HCT116 (cell line): Measurements from ENCODE around the gene HEMK1. TPM values are rescaled to one million over a fixed set of nuclear protein-coding genes. Genes with fewer than 3 reads are reported as not detected.

Source experiments
- total RNA-seq: library from RNA; stranded (reverse); gene quantifications from one replicate; pipeline ENCODE4 v1.2.1, GENCODE V29; 2021; ENCODE audit not compliant: unreplicated experiment

Gene HEMK1
- total RNA-seq, 1 experiment from 2014 or later, result 20.5 TPM

Other genes starting within 250 kb of the HEMK1 start
- 42.2 TPM for gene HYAL2, start 246.8 kb upstream of the HEMK1 start, total RNA-seq
- 34.0 TPM for gene TUSC2, start 241.3 kb upstream of the HEMK1 start, total RNA-seq
- 29.6 TPM for gene RASSF1, start 228.7 kb upstream of the HEMK1 start, total RNA-seq
- 3.3 TPM for gene ZMYND10, start 223.8 kb upstream of the HEMK1 start, total RNA-seq
- 35.4 TPM for gene NPRL2, start 218.7 kb upstream of the HEMK1 start, total RNA-seq
- gene CYB561D2, start 218.7 kb upstream of the HEMK1 start, total RNA-seq, result 9.5 TPM
- 24.6 TPM for gene TMEM115, start 210.0 kb upstream of the HEMK1 start, total RNA-seq
- gene CACNA2D2, start 65.9 kb upstream of the HEMK1 start, total RNA-seq, result 10.2 TPM
- gene C3orf18, start 1.8 kb upstream of the HEMK1 start, total RNA-seq, result 10.1 TPM
- 4.5 TPM for gene CISH, start 42.3 kb downstream of the HEMK1 start, total RNA-seq
- gene MAPKAPK3, start 47.6 kb downstream of the HEMK1 start, total RNA-seq, result 87.3 TPM
- 4.2 TPM for gene DOCK3, start 105.4 kb downstream of the HEMK1 start, total RNA-seq